Measurements from ENCODE around the gene IBTK. TPM values are rescaled to one million over a fixed set of nuclear protein-coding genes. Genes with fewer than 3 reads are reported as not detected.
A peak's percentile ranks its signal among the peaks of the same experiment; 100 is the strongest.
"Not testable (repeated sequence)": the region's sequence is repeated elsewhere in the genome, so short reads cannot be mapped to it uniquely, and the experiment has no call there.

IBTK gene
- total RNA-seq, 1 donor from 2014 or later, result 29.4 TPM

- no peak overlapping the region for H3K4me3 ChIP-seq
- H3K27me3 ChIP-seq, result no peaks in the 10 kb centered on the region
- no peak for TF ChIP-seq CTCF (IDR thresholded peaks at IDR 0.05)
- ATAC-seq (no peak), DNase-seq (no peak)
- no peak overlapping the region for H3K27ac ChIP-seq
- no peaks in the 10 kb centered on the region for H3K4me1 ChIP-seq
- no peaks in the 10 kb centered on the region for H3K36me3 ChIP-seq
- no peaks in the 10 kb centered on the region for H3K9me3 ChIP-seq
- intact Hi-C loops (cut with DNase I), result no loop called here
These were observed 13.6 kb upstream of the IBTK start for GRCh38 chr6:82260997-82261732.

GRCh38 chr6:82259389-82259788 is 11.8 kb upstream of the IBTK start:
- intact Hi-C loops (cut with DNase I), result no loop called here
- DNase-seq (no peak), ATAC-seq (no peak)
- H3K27ac ChIP-seq, result no peak overlapping the region
- no peaks in the 10 kb centered on the region for H3K27me3 ChIP-seq
- H3K4me3 ChIP-seq, result no peak overlapping the region
- no peaks in the 10 kb centered on the region for H3K9me3 ChIP-seq
- no peak for TF ChIP-seq CTCF (IDR thresholded peaks at IDR 0.05)
- no peaks in the 10 kb centered on the region for H3K36me3 ChIP-seq
- H3K4me1 ChIP-seq, result no peaks in the 10 kb centered on the region

GRCh38 chr6:82257088-82257774 is 9.7 kb upstream of the IBTK start:
- Histone ChIP-seq H3K27me3 (no peaks in the 10 kb centered on the region), H3K4me3 (no peak overlapping the region), H3K36me3 (no peaks in the 10 kb centered on the region), H3K9me3 (no peaks in the 10 kb centered on the region), H3K27ac (no peak overlapping the region), H3K4me1 (no peaks in the 10 kb centered on the region)
- intact Hi-C loops (cut with DNase I), result no loop called here
- ATAC-seq, result no peak
- no peak for TF ChIP-seq CTCF (IDR thresholded peaks at IDR 0.05)
- DNase-seq, result no peak

- intact Hi-C loops (cut with DNase I); H3K4me3 ChIP-seq; H3K36me3 ChIP-seq; DNase-seq; H3K4me1 ChIP-seq; H3K9me3 ChIP-seq; ATAC-seq; H3K27me3 ChIP-seq; H3K27ac ChIP-seq: not testable (repeated sequence)
These were observed 7.2 kb upstream of the IBTK start for GRCh38 chr6:82254722-82255121.

GRCh38 chr6:82251942-82252341 is 4.4 kb upstream of the IBTK start:
- Histone ChIP-seq H3K9me3 (no peaks in the 10 kb centered on the region), H3K4me1 (peaks cover 7% of the 10 kb centered on the region), H3K36me3 (no peaks in the 10 kb centered on the region), H3K27ac (no peak overlapping the region), H3K4me3 (no peak overlapping the region), H3K27me3 (no peaks in the 10 kb centered on the region)
- peak; percentile 56 for TF ChIP-seq CTCF (IDR thresholded peaks at IDR 0.05)
- intact Hi-C loops (cut with DNase I), result no loop called here
- DNase-seq (no peak), ATAC-seq (no peak)

Data from upper lobe of right lung (tissue), 1 donor.